Measurements from ENCODE around the gene GNRHR. TPM values are rescaled to one million over a fixed set of nuclear protein-coding genes. Genes with fewer than 3 reads are reported as not detected.
"Not testable (repeated sequence)": the region's sequence is repeated elsewhere in the genome, so short reads cannot be mapped to it uniquely, and the experiment has no call there.

GNRHR gene
- polyA plus RNA-seq, 2 donors, result 0.10 to 0.22 TPM

GRCh38 chr4:67736262-67736661, 17.9 kb downstream of the GNRHR start:
- H3K9me3 ChIP-seq (ENCODE audit: control insufficient read depth in 2 of 2, insufficient read depth in 1 of 2, low read depth in 1 of 2, low read length in 1 of 2), result no peaks in the 10 kb centered on the region
- no peak overlapping the region for H3K4me3 ChIP-seq (ENCODE audit: low read depth in 1 of 2, low read length in 2 of 2)
- H3K36me3 ChIP-seq (ENCODE audit: control insufficient read depth in 2 of 2, insufficient read depth in 2 of 2, low read length in 1 of 2), result no peaks in the 10 kb centered on the region
- 98 to 100% methylated on average over 1 of the region's 1 CpG for WGBS, 2 donors
- no peak overlapping the region for H3K27ac ChIP-seq (ENCODE audit: low read depth in 2 of 2, low read length in 1 of 2)
- H3K4me1 ChIP-seq (ENCODE audit: control insufficient read depth in 2 of 2, insufficient read depth in 2 of 2, low read length in 1 of 2), result no peaks in the 10 kb centered on the region
- H3K27me3 ChIP-seq (ENCODE audit: control insufficient read depth in 1 of 2, insufficient read depth in 2 of 2, low read length in 2 of 2), result no peaks in the 10 kb centered on the region

- no peak overlapping the region for H3K4me3 ChIP-seq (ENCODE audit: low read depth in 1 of 2, low read length in 2 of 2)
- H3K27ac ChIP-seq (ENCODE audit: low read depth in 2 of 2, low read length in 1 of 2), result no peak overlapping the region
- H3K27me3 ChIP-seq (ENCODE audit: control insufficient read depth in 1 of 2, insufficient read depth in 2 of 2, low read length in 2 of 2), result no peaks in the 10 kb centered on the region
These were observed 18.9 kb downstream of the GNRHR start for GRCh38 chr4:67735325-67735724.

GRCh38 chr4:67730511-67730910, 23.7 kb downstream of the GNRHR start:
- H3K27ac ChIP-seq (ENCODE audit: low read depth in 2 of 2, low read length in 1 of 2); H3K9me3 ChIP-seq (ENCODE audit: control insufficient read depth in 2 of 2, insufficient read depth in 1 of 2, low read depth in 1 of 2, low read length in 1 of 2); H3K27me3 ChIP-seq (ENCODE audit: control insufficient read depth in 1 of 2, insufficient read depth in 2 of 2, low read length in 2 of 2); H3K36me3 ChIP-seq (ENCODE audit: control insufficient read depth in 2 of 2, insufficient read depth in 2 of 2, low read length in 1 of 2); H3K4me1 ChIP-seq (ENCODE audit: control insufficient read depth in 2 of 2, insufficient read depth in 2 of 2, low read length in 1 of 2); H3K4me3 ChIP-seq (ENCODE audit: low read depth in 1 of 2, low read length in 2 of 2): not testable (repeated sequence)
- 69 to 74% methylated on average over 3 of the region's 3 CpGs for WGBS, 2 donors

More at GRCh38 chr4:67735325-67735724, 18.9 kb downstream of the GNRHR start:
- H3K4me1 ChIP-seq (ENCODE audit: control insufficient read depth in 2 of 2, insufficient read depth in 2 of 2, low read length in 1 of 2), result no peaks in the 10 kb centered on the region
- no peaks in the 10 kb centered on the region for H3K9me3 ChIP-seq (ENCODE audit: control insufficient read depth in 2 of 2, insufficient read depth in 1 of 2, low read depth in 1 of 2, low read length in 1 of 2)
- H3K36me3 ChIP-seq (ENCODE audit: control insufficient read depth in 2 of 2, insufficient read depth in 2 of 2, low read length in 1 of 2), result no peaks in the 10 kb centered on the region

- no peaks in the 10 kb centered on the region for H3K27me3 ChIP-seq (ENCODE audit: control insufficient read depth in 1 of 2, insufficient read depth in 2 of 2, low read length in 2 of 2)
- H3K4me3 ChIP-seq (ENCODE audit: low read depth in 1 of 2, low read length in 2 of 2), result no peak overlapping the region
- no peak overlapping the region for H3K27ac ChIP-seq (ENCODE audit: low read depth in 2 of 2, low read length in 1 of 2)
- H3K4me1 ChIP-seq (ENCODE audit: control insufficient read depth in 2 of 2, insufficient read depth in 2 of 2, low read length in 1 of 2), result peaks cover 2 to 4% of the 10 kb centered on the region in 2 donors
- 65 to 75% methylated on average over 4 of the region's 4 CpGs for WGBS, 2 donors
- no peaks in the 10 kb centered on the region for H3K36me3 ChIP-seq (ENCODE audit: control insufficient read depth in 2 of 2, insufficient read depth in 2 of 2, low read length in 1 of 2)
- no peaks in the 10 kb centered on the region for H3K9me3 ChIP-seq (ENCODE audit: control insufficient read depth in 2 of 2, insufficient read depth in 1 of 2, low read depth in 1 of 2, low read length in 1 of 2)
These were observed 26.9 kb downstream of the GNRHR start for GRCh38 chr4:67727124-67727850.

- WGBS, 2 donors, result 53 to 69% methylated on average over 4 of the region's 4 CpGs
- peaks cover 2 to 4% of the 10 kb centered on the region in 2 donors for H3K4me1 ChIP-seq (ENCODE audit: control insufficient read depth in 2 of 2, insufficient read depth in 2 of 2, low read length in 1 of 2)
These were observed 28.2 kb downstream of the GNRHR start for GRCh38 chr4:67725981-67726380.

GRCh38 chr4:67725132-67725531, 29.1 kb downstream of the GNRHR start:
- H3K27ac ChIP-seq (ENCODE audit: low read depth in 2 of 2, low read length in 1 of 2), result no peak overlapping the region
- peaks cover 2 to 4% of the 10 kb centered on the region in 2 donors for H3K4me1 ChIP-seq (ENCODE audit: control insufficient read depth in 2 of 2, insufficient read depth in 2 of 2, low read length in 1 of 2)
- 59 to 66% methylated on average over 1 of the region's 1 CpG for WGBS, 2 donors
- no peaks in the 10 kb centered on the region for H3K27me3 ChIP-seq (ENCODE audit: control insufficient read depth in 1 of 2, insufficient read depth in 2 of 2, low read length in 2 of 2)
- no peak overlapping the region for H3K4me3 ChIP-seq (ENCODE audit: low read depth in 1 of 2, low read length in 2 of 2)
- no peaks in the 10 kb centered on the region for H3K36me3 ChIP-seq (ENCODE audit: control insufficient read depth in 2 of 2, insufficient read depth in 2 of 2, low read length in 1 of 2)
- H3K9me3 ChIP-seq (ENCODE audit: control insufficient read depth in 2 of 2, insufficient read depth in 1 of 2, low read depth in 1 of 2, low read length in 1 of 2), result no peaks in the 10 kb centered on the region

More at GRCh38 chr4:67725981-67726380, 28.2 kb downstream of the GNRHR start:
- Histone ChIP-seq H3K27me3 (ENCODE audit: control insufficient read depth in 1 of 2, insufficient read depth in 2 of 2, low read length in 2 of 2) (no peaks in the 10 kb centered on the region), H3K27ac (ENCODE audit: low read depth in 2 of 2, low read length in 1 of 2) (no peak overlapping the region), H3K36me3 (ENCODE audit: control insufficient read depth in 2 of 2, insufficient read depth in 2 of 2, low read length in 1 of 2) (no peaks in the 10 kb centered on the region), H3K9me3 (ENCODE audit: control insufficient read depth in 2 of 2, insufficient read depth in 1 of 2, low read depth in 1 of 2, low read length in 1 of 2) (no peaks in the 10 kb centered on the region), H3K4me3 (ENCODE audit: low read depth in 1 of 2, low read length in 2 of 2) (no peak overlapping the region)

GRCh38 chr4:67723949-67724348, 30.2 kb downstream of the GNRHR start:
- Histone ChIP-seq H3K9me3 (ENCODE audit: control insufficient read depth in 2 of 2, insufficient read depth in 1 of 2, low read depth in 1 of 2, low read length in 1 of 2) (no peaks in the 10 kb centered on the region), H3K4me3 (ENCODE audit: low read depth in 1 of 2, low read length in 2 of 2) (no peak overlapping the region), H3K27me3 (ENCODE audit: control insufficient read depth in 1 of 2, insufficient read depth in 2 of 2, low read length in 2 of 2) (no peaks in the 10 kb centered on the region), H3K4me1 (ENCODE audit: control insufficient read depth in 2 of 2, insufficient read depth in 2 of 2, low read length in 1 of 2) (peaks cover 2 to 4% of the 10 kb centered on the region in 2 donors), H3K36me3 (ENCODE audit: control insufficient read depth in 2 of 2, insufficient read depth in 2 of 2, low read length in 1 of 2) (no peaks in the 10 kb centered on the region), H3K27ac (ENCODE audit: low read depth in 2 of 2, low read length in 1 of 2) (peak overlapping the region in 1 of 2 donors; percentile 7)
- 75 to 82% methylated on average over 10 of the region's 10 CpGs for WGBS, 2 donors

- H3K36me3 ChIP-seq (ENCODE audit: control insufficient read depth in 2 of 2, insufficient read depth in 2 of 2, low read length in 1 of 2), result no peaks in the 10 kb centered on the region
- H3K27me3 ChIP-seq (ENCODE audit: control insufficient read depth in 1 of 2, insufficient read depth in 2 of 2, low read length in 2 of 2), result no peaks in the 10 kb centered on the region
- H3K27ac ChIP-seq (ENCODE audit: low read depth in 2 of 2, low read length in 1 of 2), result no peak overlapping the region
- no peaks in the 10 kb centered on the region for H3K9me3 ChIP-seq (ENCODE audit: control insufficient read depth in 2 of 2, insufficient read depth in 1 of 2, low read depth in 1 of 2, low read length in 1 of 2)
- H3K4me1 ChIP-seq (ENCODE audit: control insufficient read depth in 2 of 2, insufficient read depth in 2 of 2, low read length in 1 of 2), result peaks cover 2 to 4% of the 10 kb centered on the region in 2 donors
- no peak overlapping the region for H3K4me3 ChIP-seq (ENCODE audit: low read depth in 1 of 2, low read length in 2 of 2)
- WGBS, 2 donors, result 92 to 98% methylated on average over 5 of the region's 5 CpGs
These were observed 30.8 kb downstream of the GNRHR start for GRCh38 chr4:67723341-67723740.

GRCh38 chr4:67721770-67722597, 32.2 kb downstream of the GNRHR start:
- Histone ChIP-seq H3K9me3 (ENCODE audit: control insufficient read depth in 2 of 2, insufficient read depth in 1 of 2, low read depth in 1 of 2, low read length in 1 of 2) (no peaks in the 10 kb centered on the region), H3K4me1 (ENCODE audit: control insufficient read depth in 2 of 2, insufficient read depth in 2 of 2, low read length in 1 of 2) (peaks cover 2 to 4% of the 10 kb centered on the region in 2 donors), H3K27me3 (ENCODE audit: control insufficient read depth in 1 of 2, insufficient read depth in 2 of 2, low read length in 2 of 2) (no peaks in the 10 kb centered on the region), H3K36me3 (ENCODE audit: control insufficient read depth in 2 of 2, insufficient read depth in 2 of 2, low read length in 1 of 2) (peaks cover 0 to 2% of the 10 kb centered on the region in 2 donors), H3K4me3 (ENCODE audit: low read depth in 1 of 2, low read length in 2 of 2) (no peak overlapping the region), H3K27ac (ENCODE audit: low read depth in 2 of 2, low read length in 1 of 2) (no peak overlapping the region)
- 76 to 80% methylated on average over 9 of the region's 9 CpGs for WGBS, 2 donors

Measured in esophagus (tissue), 2 donors.